Fibroblast of lung (primary cell): Measurements from ENCODE around the gene MOXD1. TPM values are rescaled to one million over a fixed set of nuclear protein-coding genes. Genes with fewer than 3 reads are reported as not detected.
"Not testable (repeated sequence)": the region's sequence is repeated elsewhere in the genome, so short reads cannot be mapped to it uniquely, and the experiment has no call there.

Experiments used
- DNase-seq, 2 donors: peaks; one replicate each; pipeline versions ENCODE4 v3.0.0 to v3.0.0-alpha.2; 2010; ENCODE audit warnings: low read depth in 2 of 2
- H2AFZ ChIP-seq: 2 replicates; pipeline ENCODE4 v1.5.1; 2012; ENCODE audit warnings: low read length, control low read depth, inconsistent platforms
- H3K27ac ChIP-seq: 2 replicates; pipeline ENCODE4 v1.5.1; 2011; ENCODE audit warnings: low read length, control low read depth; ENCODE audit not compliant: insufficient read depth
- H3K27me3 ChIP-seq: 2 replicates; pipeline ENCODE4 v1.5.1; 2011; ENCODE audit warnings: mild to moderate bottlenecking, low read length; ENCODE audit not compliant: control insufficient read depth, insufficient read depth
- H3K36me3 ChIP-seq: 2 replicates; pipeline ENCODE4 v1.5.1; 2011; ENCODE audit warnings: low read length; ENCODE audit not compliant: control insufficient read depth, insufficient read depth
- H3K4me1 ChIP-seq: 2 replicates; pipeline ENCODE4 v1.5.1; 2011; ENCODE audit warnings: low read length; ENCODE audit not compliant: control insufficient read depth, insufficient read depth; ENCODE audit errors: extremely low read depth
- H3K4me2 ChIP-seq: 2 replicates; pipeline ENCODE4 v1.5.1; 2011; ENCODE audit warnings: low read length, control low read depth; ENCODE audit not compliant: insufficient read depth; ENCODE audit errors: extremely low read depth
- H3K4me3 ChIP-seq, 4 experiments: fragments of 200-600 bp in 1 of 4; sonication (generic) in 1 of 4; replicated peaks in 1 of 4; 2 replicates each; pipeline ENCODE4 v1.5.1; 2011 to 2016; ENCODE audit warnings: low read length in 4 of 4, low read depth in 3 of 4, mild to moderate bottlenecking in 3 of 4, control low read depth in 2 of 4, inconsistent platforms in 1 of 4, mixed read lengths in 1 of 4; ENCODE audit not compliant: insufficient read depth in 1 of 4; ENCODE audit errors: control extremely low read depth in 1 of 4
- H3K79me2 ChIP-seq: 2 replicates; pipeline ENCODE4 v1.5.1; 2012; ENCODE audit warnings: mild to moderate bottlenecking, low read length, inconsistent platforms; ENCODE audit not compliant: control insufficient read depth, insufficient read depth
- H3K9ac ChIP-seq: 2 replicates; pipeline ENCODE4 v1.5.1; 2011; ENCODE audit warnings: mild to moderate bottlenecking, low read length, control low read depth; ENCODE audit not compliant: insufficient read depth
- H3K9me3 ChIP-seq: 2 replicates; pipeline ENCODE4 v1.5.1; 2012; ENCODE audit warnings: low read depth, low read length; ENCODE audit not compliant: control insufficient read depth, insufficient read depth
- H4K20me1 ChIP-seq: 2 replicates; pipeline ENCODE4 v1.5.1; 2011; ENCODE audit warnings: low read length; ENCODE audit not compliant: control insufficient read depth, insufficient read depth; ENCODE audit errors: extremely low read depth
- EZH2 ChIP-seq: IDR thresholded peaks from 2 replicates; pipeline ENCODE4 v1.5.1; 2012; ENCODE audit warnings: low read length, control low read depth, mild to moderate bottlenecking; ENCODE audit errors: missing control alignments
- polyA plus RNA-seq, 2 donors: library from polyadenylated mRNA; depleted of rRNA in 1 of 2; stranded (reverse) in 1 of 2; unstranded in 1 of 2; fragments of >200 nt; gene quantifications; 2 replicates each; pipeline ENCODE4 v1.2.1, GENCODE V29; 2011 to 2012; ENCODE audit warnings: missing spikeins in 1 of 2
- total RNA-seq: library from RNA; depleted of rRNA; stranded (reverse); fragments of >200 nt; gene quantifications from 2 replicates; pipeline ENCODE4 v1.2.1, GENCODE V29; 2014
- TF ChIP-seq, protein P1 (sequence below), 2 donors: IDR thresholded peaks in 1 of 2; conservative IDR thresholded peaks in 1 of 2; 1 replicate in 1 of 2; 2 replicates in 1 of 2; pipeline ENCODE4 v1.5.1; 2011 to 2012; ENCODE audit warnings: low read length in 2 of 2, control low read depth in 1 of 2, inconsistent platforms in 1 of 2, low read depth in 1 of 2, mild to moderate bottlenecking in 1 of 2

The MOXD1 gene
- total and polyA plus RNA-seq, 2 donors (not counting 1 experiment from before 2014, with no cell fraction given), result 89.8 to 100 TPM

DNA sequence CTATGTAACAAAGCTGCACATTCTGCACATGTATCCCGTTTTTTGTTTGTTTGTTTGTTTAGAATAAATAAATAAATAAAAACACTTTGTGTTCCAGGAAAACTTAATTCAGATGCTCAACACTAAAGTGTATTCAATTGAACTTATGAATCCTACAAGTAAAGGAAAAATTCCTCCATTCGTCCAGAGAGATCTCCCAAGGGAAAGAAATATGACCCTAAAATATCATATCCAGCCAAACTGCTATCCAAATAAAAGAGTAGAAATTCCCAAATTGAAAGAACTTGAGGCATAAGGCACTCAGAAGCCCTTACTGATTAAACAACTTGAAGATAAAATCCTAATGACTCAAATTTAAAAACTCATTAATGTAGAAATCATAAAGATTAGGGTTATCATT lies 90.4 kb downstream of the MOXD1 start:
- Histone ChIP-seq H3K36me3 (no peaks in the 10 kb centered on the region), H3K9me3 (no peaks in the 10 kb centered on the region), H3K27me3 (no peaks in the 10 kb centered on the region), H3K79me2 (no peaks in the 10 kb centered on the region), H3K4me2 (no peak overlapping the region), H3K27ac (no peak overlapping the region), H4K20me1 (no peaks in the 10 kb centered on the region), H3K4me1 (no peaks in the 10 kb centered on the region), H3K9ac (no peak overlapping the region), H3K4me3 (no peak overlapping the region), H2AFZ (no peak overlapping the region)
- TF ChIP-seq EZH2, result no peak
- TF ChIP-seq, protein P1, sequence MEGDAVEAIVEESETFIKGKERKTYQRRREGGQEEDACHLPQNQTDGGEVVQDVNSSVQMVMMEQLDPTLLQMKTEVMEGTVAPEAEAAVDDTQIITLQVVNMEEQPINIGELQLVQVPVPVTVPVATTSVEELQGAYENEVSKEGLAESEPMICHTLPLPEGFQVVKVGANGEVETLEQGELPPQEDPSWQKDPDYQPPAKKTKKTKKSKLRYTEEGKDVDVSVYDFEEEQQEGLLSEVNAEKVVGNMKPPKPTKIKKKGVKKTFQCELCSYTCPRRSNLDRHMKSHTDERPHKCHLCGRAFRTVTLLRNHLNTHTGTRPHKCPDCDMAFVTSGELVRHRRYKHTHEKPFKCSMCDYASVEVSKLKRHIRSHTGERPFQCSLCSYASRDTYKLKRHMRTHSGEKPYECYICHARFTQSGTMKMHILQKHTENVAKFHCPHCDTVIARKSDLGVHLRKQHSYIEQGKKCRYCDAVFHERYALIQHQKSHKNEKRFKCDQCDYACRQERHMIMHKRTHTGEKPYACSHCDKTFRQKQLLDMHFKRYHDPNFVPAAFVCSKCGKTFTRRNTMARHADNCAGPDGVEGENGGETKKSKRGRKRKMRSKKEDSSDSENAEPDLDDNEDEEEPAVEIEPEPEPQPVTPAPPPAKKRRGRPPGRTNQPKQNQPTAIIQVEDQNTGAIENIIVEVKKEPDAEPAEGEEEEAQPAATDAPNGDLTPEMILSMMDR (conservative IDR thresholded peaks at IDR 0.05 in 1 of 2, IDR thresholded peaks at IDR 0.05 in 1 of 2; ENCODE audit: low read depth in 1 of 2, low read length in 2 of 2), result no peak
- no peak for DNase-seq

DNA sequence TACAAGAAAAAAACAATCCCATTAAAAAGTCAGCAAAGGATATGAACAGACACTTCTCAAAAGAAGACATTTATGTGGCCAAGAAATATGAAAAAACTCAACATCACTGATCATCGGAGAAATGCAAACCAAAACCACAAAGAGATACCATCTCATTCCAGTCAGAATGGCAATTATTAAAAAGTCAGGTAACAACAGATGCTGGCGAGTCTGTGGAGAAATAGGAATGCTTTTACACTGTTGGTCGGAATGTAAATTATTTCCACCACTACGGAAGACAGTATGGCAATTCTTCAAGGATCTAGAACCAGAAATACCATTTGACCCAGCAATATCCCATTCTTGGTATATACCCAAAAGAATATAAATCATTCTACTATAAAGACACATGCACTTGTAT lies 91.1 kb downstream of the MOXD1 start:
- peak in 1 of 2 donors; percentile 38 for DNase-seq

DNA sequence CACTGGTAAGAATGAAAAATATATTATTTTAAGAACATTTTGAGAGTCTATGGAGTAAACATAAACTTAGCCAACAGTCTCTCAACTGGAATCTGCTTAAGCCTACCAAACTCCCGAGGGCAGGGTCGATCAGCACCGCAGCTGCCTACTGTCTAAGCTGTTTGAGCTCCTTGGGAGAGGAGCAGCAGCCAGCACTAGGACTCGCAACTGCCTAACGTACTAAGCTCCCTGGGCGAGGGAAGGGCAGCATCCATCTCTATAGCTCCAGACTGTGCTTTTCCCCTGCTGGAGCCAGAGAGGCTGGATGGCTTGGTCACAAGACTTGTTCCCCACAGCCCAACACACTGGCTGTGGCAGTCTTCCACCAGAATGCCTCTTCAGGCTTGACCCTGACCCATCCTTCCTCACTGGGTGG lies 96.4 kb downstream of the MOXD1 start:
- H3K9ac ChIP-seq, result no peak overlapping the region
- H3K79me2 ChIP-seq, result no peaks in the 10 kb centered on the region

More for the DNA sequence above, 91.1 kb downstream of the MOXD1 start:
- not testable (repeated sequence) for H3K27me3 ChIP-seq, H2AFZ ChIP-seq, H3K9ac ChIP-seq, H3K9me3 ChIP-seq, H4K20me1 ChIP-seq, H3K27ac ChIP-seq, H3K4me3 ChIP-seq, H3K4me1 ChIP-seq, H3K79me2 ChIP-seq, H3K4me2 ChIP-seq, H3K36me3 ChIP-seq

More for the DNA sequence above, 96.4 kb downstream of the MOXD1 start:
- TF ChIP-seq EZH2, result no peak
- TF ChIP-seq, protein P1 (conservative IDR thresholded peaks at IDR 0.05 in 1 of 2, IDR thresholded peaks at IDR 0.05 in 1 of 2; ENCODE audit: low read depth in 1 of 2, low read length in 2 of 2), result no peak
- Histone ChIP-seq H2AFZ (no peak overlapping the region), H3K27ac (no peak overlapping the region), H4K20me1 (no peaks in the 10 kb centered on the region), H3K27me3 (no peaks in the 10 kb centered on the region), H3K4me3 (no peak overlapping the region), H3K9me3 (no peaks in the 10 kb centered on the region), H3K36me3 (no peaks in the 10 kb centered on the region), H3K4me2 (no peak overlapping the region), H3K4me1 (no peaks in the 10 kb centered on the region)
- DNase-seq, result peak in 1 of 2 donors; percentile 60
